ENCODE measurements around the gene SNTA1. TPM values are rescaled to one million over a fixed set of nuclear protein-coding genes. Genes with fewer than 3 reads are reported as not detected.
"Not testable (repeated sequence)": the region's sequence is repeated elsewhere in the genome, so short reads cannot be mapped to it uniquely, and the experiment has no call there.

Gene SNTA1
- total RNA-seq, 4 donors from 2014 or later: 26.8 to 54.6 (median 51.9) TPM

- H3K4me3 ChIP-seq: no peak overlapping the region
- no peak for ATAC-seq
- WGBS, 2 donors (ENCODE audit: low coverage in 1 of 2): 85% methylated on average over 4 of the region's 5 CpGs; no CpG with 5 or more reads in 1 of the 2 donors
- TF ChIP-seq POLR2AphosphoS5 (IDR thresholded peaks at IDR 0.05): no peak
- no peak for TF ChIP-seq POLR2A (IDR thresholded peaks at IDR 0.05)
- TF ChIP-seq EP300 (IDR thresholded peaks at IDR 0.05): no peak
- no peak for TF ChIP-seq CTCF (IDR thresholded peaks at IDR 0.05)
- H3K27ac ChIP-seq: peak overlapping the region in 2 of 4 donors; percentile 26 to 58
- no peaks in the 10 kb centered on the region for H3K9me3 ChIP-seq
- H3K27me3 ChIP-seq: no peaks in the 10 kb centered on the region
- peaks cover 0 to 40% of the 10 kb centered on the region in 2 donors for H3K36me3 ChIP-seq
- H3K4me1 ChIP-seq: peaks cover 0 to 23% (median 4%) of the 10 kb centered on the region in 3 donors
Observed at GRCh38 chr20:33434434-33434833, 9.1 kb downstream of the SNTA1 start.

- Histone ChIP-seq H3K4me1 (peaks cover 0 to 21% (median 4%) of the 10 kb centered on the region in 3 donors), H3K9me3 (no peaks in the 10 kb centered on the region), H3K4me3 (no peak overlapping the region), H3K36me3 (peaks cover 0 to 42% of the 10 kb centered on the region in 2 donors), H3K27me3 (no peaks in the 10 kb centered on the region), H3K27ac (peak overlapping the region in 3 of 4 donors; percentile 26 to 58 (median 33))
- peak; percentile 58 for ATAC-seq
- TF ChIP-seq EP300 (IDR thresholded peaks at IDR 0.05): no peak
- TF ChIP-seq CTCF (IDR thresholded peaks at IDR 0.05): no peak
- no peak for TF ChIP-seq POLR2AphosphoS5 (IDR thresholded peaks at IDR 0.05)
- TF ChIP-seq POLR2A (IDR thresholded peaks at IDR 0.05): no peak
- WGBS, 2 donors (ENCODE audit: low coverage in 1 of 2): 100% methylated on average over 1 of the region's 8 CpGs; no CpG with 5 or more reads in 1 of the 2 donors
Observed at GRCh38 chr20:33433465-33434234, 9.9 kb downstream of the SNTA1 start.

- no peak for ATAC-seq
- TF ChIP-seq POLR2AphosphoS5 (IDR thresholded peaks at IDR 0.05) (no peak), POLR2A (IDR thresholded peaks at IDR 0.05) (no peak), EP300 (IDR thresholded peaks at IDR 0.05) (no peak), CTCF (IDR thresholded peaks at IDR 0.05) (no peak)
- Histone ChIP-seq H3K27me3 (no peaks in the 10 kb centered on the region), H3K4me1 (peaks cover 0 to 7% (median 0%) of the 10 kb centered on the region in 3 donors), H3K9me3 (no peaks in the 10 kb centered on the region), H3K27ac (peak overlapping the region in 3 of 4 donors; percentile 19 to 37 (median 37)), H3K4me3 (no peak overlapping the region), H3K36me3 (peaks cover 0 to 41% of the 10 kb centered on the region in 2 donors)
- 83% methylated on average over 2 of the region's 5 CpGs; no CpG with 5 or more reads in 1 of the 2 donors for WGBS, 2 donors (ENCODE audit: low coverage in 1 of 2)
Observed at GRCh38 chr20:33431797-33432381, 11.7 kb downstream of the SNTA1 start.

DNA sequence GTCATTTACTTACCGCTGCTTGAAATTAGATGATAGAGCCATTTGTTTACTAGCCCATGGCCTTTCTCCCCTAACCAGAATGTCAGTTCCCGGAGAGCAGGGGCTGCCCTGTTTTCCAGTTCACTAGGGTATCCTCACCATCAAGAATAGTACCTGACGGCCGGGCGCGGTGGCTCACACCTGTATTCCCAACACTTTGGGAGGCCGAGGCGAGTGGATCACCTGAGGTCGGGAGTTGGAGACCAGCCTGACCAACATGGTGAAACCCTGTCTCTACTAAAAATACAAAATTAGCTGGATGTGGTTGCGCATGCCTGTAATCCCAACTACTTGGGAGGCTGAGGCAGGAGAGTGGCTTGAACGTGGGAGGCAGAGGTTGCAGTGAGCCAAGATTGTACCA, 19.7 kb downstream of the SNTA1 start:
- Histone ChIP-seq H3K27ac (peak overlapping the region; percentile 19 to 84 (median 70)), H3K4me1 (peaks cover 0 to 19% (median 0%) of the 10 kb centered on the region in 3 donors), H3K36me3 (peaks cover 0 to 16% of the 10 kb centered on the region in 2 donors)
- not testable (repeated sequence) for H3K27me3 ChIP-seq, H3K4me3 ChIP-seq, H3K9me3 ChIP-seq, ATAC-seq
- WGBS, 2 donors (ENCODE audit: low coverage in 1 of 2): 63% methylated on average over 2 of the region's 11 CpGs; no CpG with 5 or more reads in 1 of the 2 donors

DNA sequence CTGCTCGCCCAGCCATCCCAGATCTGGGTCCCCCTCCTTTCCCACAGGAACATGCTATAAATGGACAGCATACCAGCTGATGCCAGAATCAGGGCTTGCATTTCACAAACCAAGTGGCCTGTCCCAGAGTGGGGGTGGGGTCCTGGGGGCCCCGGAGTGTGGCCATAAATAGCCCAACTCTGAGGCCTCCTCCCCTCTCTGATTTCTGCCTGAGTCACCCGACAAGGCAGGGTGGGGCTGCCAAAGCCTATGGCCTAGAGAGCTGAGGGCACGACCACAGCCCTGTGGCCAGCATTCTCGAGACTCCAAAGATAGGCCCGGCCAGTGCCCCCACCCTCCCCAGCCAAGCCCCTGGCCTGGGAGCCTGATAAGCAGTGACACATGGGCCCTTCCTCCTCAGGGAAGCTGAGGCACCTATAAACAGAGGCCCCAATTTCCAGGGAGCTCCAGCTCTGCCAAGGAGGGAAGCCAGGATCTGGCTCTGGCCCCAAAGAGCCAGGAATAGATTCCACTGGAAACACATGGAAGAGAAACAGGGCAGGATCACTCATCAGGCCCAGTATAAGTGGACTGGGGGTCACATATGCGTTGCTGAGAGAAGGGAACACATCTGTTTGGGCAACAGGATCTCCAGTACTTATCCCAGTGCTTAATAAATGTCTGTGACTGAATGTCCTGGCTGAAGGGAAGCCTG, 20.3 kb downstream of the SNTA1 start:
- H3K4me3 ChIP-seq: no peak overlapping the region
- H3K36me3 ChIP-seq: peaks cover 0 to 11% of the 10 kb centered on the region in 2 donors
- peak; percentile 83 for ATAC-seq
- WGBS, 2 donors (ENCODE audit: low coverage in 1 of 2): no CpG with 5 or more reads among the region's 7 CpGs
- no peaks in the 10 kb centered on the region for H3K27me3 ChIP-seq
- H3K9me3 ChIP-seq: no peaks in the 10 kb centered on the region
- peaks cover 0 to 19% (median 0%) of the 10 kb centered on the region in 3 donors for H3K4me1 ChIP-seq
- peak overlapping the region; percentile 19 to 84 (median 70) for H3K27ac ChIP-seq
- TF ChIP-seq POLR2AphosphoS5 (IDR thresholded peaks at IDR 0.05) (peak; percentile 32), CTCF (IDR thresholded peaks at IDR 0.05) (no peak), POLR2A (IDR thresholded peaks at IDR 0.05) (no peak), EP300 (IDR thresholded peaks at IDR 0.05) (no peak)
